OCI-LY3 (cell line): ENCODE measurements around the gene L3MBTL4.

ENCODE experiments used
- EZH2phosphoT487 ChIP-seq: fragments of 200-600 bp; shearing (Covaris generic); IDR thresholded peaks from 2 replicates; pipeline ENCODE4 v1.6.1; 2018; ENCODE audit warnings: antibody characterized with exemption, mixed run types, low read depth
- TF ChIP-seq, protein P1 (sequence below): fragments of 200-600, 300-600 bp; sonication (generic); IDR thresholded peaks from 2 replicates; pipeline ENCODE4 v1.5.1; 2014; ENCODE audit warnings: antibody characterized with exemption, low read length, low read depth

DNA sequence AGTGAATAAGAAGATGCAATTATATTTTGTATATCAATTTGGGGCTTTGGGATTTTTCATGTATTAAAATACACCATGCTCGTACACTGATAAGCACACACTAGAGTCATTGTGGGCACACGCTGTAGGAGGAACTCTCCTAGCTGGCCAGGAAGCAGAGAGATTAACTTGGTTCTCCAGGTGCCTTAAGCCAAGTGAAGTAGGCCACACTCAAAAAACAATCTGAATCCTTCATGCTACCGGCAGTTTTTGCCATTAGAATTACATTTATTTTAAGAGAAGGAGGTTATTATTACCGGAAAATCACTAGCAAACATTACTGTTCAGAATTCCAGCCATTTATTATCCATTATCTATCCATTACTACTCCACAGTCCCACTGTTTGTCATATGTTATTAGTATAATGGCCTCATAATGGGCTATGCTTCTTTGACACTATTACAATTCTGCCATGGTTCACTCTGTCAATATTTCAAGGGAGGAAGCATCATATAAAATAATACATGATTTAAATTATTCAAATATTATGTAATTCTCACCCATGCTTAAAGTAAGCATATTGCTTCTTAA is 214.4 kb downstream of the L3MBTL4 start:
- TF ChIP-seq, protein P1, sequence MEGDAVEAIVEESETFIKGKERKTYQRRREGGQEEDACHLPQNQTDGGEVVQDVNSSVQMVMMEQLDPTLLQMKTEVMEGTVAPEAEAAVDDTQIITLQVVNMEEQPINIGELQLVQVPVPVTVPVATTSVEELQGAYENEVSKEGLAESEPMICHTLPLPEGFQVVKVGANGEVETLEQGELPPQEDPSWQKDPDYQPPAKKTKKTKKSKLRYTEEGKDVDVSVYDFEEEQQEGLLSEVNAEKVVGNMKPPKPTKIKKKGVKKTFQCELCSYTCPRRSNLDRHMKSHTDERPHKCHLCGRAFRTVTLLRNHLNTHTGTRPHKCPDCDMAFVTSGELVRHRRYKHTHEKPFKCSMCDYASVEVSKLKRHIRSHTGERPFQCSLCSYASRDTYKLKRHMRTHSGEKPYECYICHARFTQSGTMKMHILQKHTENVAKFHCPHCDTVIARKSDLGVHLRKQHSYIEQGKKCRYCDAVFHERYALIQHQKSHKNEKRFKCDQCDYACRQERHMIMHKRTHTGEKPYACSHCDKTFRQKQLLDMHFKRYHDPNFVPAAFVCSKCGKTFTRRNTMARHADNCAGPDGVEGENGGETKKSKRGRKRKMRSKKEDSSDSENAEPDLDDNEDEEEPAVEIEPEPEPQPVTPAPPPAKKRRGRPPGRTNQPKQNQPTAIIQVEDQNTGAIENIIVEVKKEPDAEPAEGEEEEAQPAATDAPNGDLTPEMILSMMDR, result no peak
- no peak for TF ChIP-seq EZH2phosphoT487
